Cardiac muscle cell (in vitro differentiated cells and primary cell): ENCODE data around the gene HEYL. TPM values are rescaled to one million over a fixed set of nuclear protein-coding genes. Genes with fewer than 3 reads are reported as not detected.
A peak's percentile ranks its signal among the peaks of the same experiment; 100 is the strongest.
"Not testable (repeated sequence)": the region's sequence is repeated elsewhere in the genome, so short reads cannot be mapped to it uniquely, and the experiment has no call there.

Source experiments
- DNase-seq, 2 donors: peaks; one replicate each; pipeline versions ENCODE4 v3.0.0 to v3.0.0-alpha.2; 2010 to 2017; ENCODE audit warnings: low read depth in 1 of 2, low spot score in 1 of 2
- H3K27ac ChIP-seq: fragments of 200-600 bp; sonication (generic); 2 replicates; pipeline ENCODE4 v1.5.1; 2016
- H3K27me3 ChIP-seq: fragments of 200-600 bp; sonication (generic); 2 replicates; pipeline ENCODE4 v1.6.0; 2016; ENCODE audit warnings: control low read depth
- H3K36me3 ChIP-seq: fragments of 200-600 bp; sonication (generic); 2 replicates; pipeline ENCODE4 v1.5.1; 2016; ENCODE audit warnings: control low read depth
- H3K4me1 ChIP-seq: fragments of 200-600 bp; sonication (generic); 2 replicates; pipeline ENCODE4 v1.8.1; 2017; ENCODE audit warnings: low read depth, mild to moderate bottlenecking, mixed run types
- H3K4me3 ChIP-seq: fragments of 200-600 bp; sonication (generic); 2 replicates; pipeline ENCODE4 v1.5.1; 2016; ENCODE audit warnings: mild to moderate bottlenecking
- H3K9me3 ChIP-seq: fragments of 200-600 bp; sonication (generic); 2 replicates; pipeline ENCODE4 v1.5.1; 2017; ENCODE audit warnings: low read depth, mild to moderate bottlenecking, control low read depth
- CTCF ChIP-seq: IDR thresholded peaks from 2 replicates; pipeline ENCODE4 v1.5.1; 2012; ENCODE audit warnings: low read depth, mild to moderate bottlenecking, low read length
- polyA plus RNA-seq: library from polyadenylated mRNA; unstranded; fragments of >200 nt; fragmentation: Nextera tagmentation; extraction: Ambion mirVana; gene quantifications from 2 replicates; pipeline ENCODE4 v1.2.1, GENCODE V29; 2016
- total RNA-seq: library from RNA; depleted of rRNA; stranded (reverse); fragments of >200 nt; gene quantifications from 2 replicates; pipeline ENCODE4 v1.2.3, GENCODE V29; 2016

Gene HEYL
- total and polyA plus RNA-seq, 2 experiments from 2014 or later: 0.71 to 1.0 TPM

- DNase-seq: no peak
Observed at GRCh38 chr1:39613250-39613649, 26.2 kb downstream of the HEYL start.

DNA sequence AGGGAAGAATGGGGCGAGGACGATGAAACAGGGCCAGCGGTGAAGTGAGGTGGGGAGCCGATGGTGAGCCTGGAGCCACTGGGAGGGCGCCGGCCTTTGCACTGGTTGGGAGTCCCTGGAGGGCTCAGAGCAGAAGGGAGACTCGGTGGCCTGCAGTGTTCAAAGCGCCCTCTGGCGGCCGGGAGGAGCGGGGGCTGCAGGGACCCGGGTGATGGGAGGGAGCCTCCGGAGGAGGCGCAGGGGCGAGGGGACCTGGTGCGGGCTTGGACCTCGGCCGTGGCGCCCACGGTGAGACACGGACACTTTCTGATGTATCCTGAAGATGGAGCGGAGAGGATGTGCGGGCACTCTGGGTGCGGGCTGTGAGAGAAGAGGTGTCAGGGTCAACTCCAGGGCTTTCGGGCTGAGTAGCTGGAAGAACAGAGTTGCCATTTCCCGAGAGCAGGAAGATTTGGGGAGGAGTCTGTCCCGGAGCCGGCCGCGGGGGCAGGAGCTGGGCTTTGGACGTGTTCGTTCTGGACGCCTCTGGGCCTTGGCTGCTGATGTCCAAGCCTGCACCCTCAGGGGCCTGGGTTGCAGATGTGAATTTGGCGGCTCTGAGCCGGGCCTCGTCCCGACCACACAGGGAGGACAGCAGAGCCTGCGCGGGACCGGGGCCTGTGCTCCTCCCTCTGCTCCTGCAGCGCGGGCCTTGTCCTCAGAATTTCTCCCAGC lies 29.7 kb downstream of the HEYL start:
- H3K4me3 ChIP-seq: no peak overlapping the region
- H3K9me3 ChIP-seq: no peaks in the 10 kb centered on the region

More at GRCh38 chr1:39613250-39613649, 26.2 kb downstream of the HEYL start:
- H3K36me3 ChIP-seq: no peaks in the 10 kb centered on the region
- H3K4me1 ChIP-seq: no peaks in the 10 kb centered on the region
- no peaks in the 10 kb centered on the region for H3K9me3 ChIP-seq
- no peak for TF ChIP-seq CTCF
- H3K4me3 ChIP-seq: no peak overlapping the region
- H3K27me3 ChIP-seq: peaks cover 13% of the 10 kb centered on the region
- H3K27ac ChIP-seq: no peak overlapping the region

DNA sequence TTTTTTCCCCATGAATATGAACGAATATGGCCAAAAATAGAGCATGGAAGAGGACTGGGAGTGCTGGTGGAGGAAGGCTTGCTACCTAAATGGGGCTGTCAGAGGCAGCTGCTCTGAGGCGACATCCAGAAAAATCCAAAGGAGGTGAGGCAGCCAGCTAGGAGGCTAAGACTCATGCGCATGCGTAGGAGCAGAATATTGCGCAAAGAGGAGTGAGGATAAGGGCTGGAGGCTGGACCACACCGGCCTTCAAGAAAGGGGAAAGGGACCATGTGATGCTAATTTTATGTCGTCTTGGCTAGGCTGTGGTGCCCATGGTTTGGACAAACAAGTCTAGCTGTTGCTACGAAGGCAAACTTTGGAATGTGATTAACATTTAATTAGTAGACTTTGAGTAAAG lies 30.5 kb downstream of the HEYL start:
- no peak for DNase-seq
- Histone ChIP-seq H3K4me3 (no peak overlapping the region), H3K27me3 (peaks cover 26% of the 10 kb centered on the region), H3K27ac (no peak overlapping the region), H3K36me3 (no peaks in the 10 kb centered on the region), H3K4me1 (no peaks in the 10 kb centered on the region), H3K9me3 (no peaks in the 10 kb centered on the region)
- TF ChIP-seq CTCF: no peak

More for the DNA sequence above, 29.7 kb downstream of the HEYL start:
- Histone ChIP-seq H3K27ac (no peak overlapping the region), H3K36me3 (no peaks in the 10 kb centered on the region), H3K27me3 (peaks cover 17% of the 10 kb centered on the region), H3K4me1 (no peaks in the 10 kb centered on the region)
- peak; percentile 51 to 67 for DNase-seq
- TF ChIP-seq CTCF: peak; percentile 81

DNA sequence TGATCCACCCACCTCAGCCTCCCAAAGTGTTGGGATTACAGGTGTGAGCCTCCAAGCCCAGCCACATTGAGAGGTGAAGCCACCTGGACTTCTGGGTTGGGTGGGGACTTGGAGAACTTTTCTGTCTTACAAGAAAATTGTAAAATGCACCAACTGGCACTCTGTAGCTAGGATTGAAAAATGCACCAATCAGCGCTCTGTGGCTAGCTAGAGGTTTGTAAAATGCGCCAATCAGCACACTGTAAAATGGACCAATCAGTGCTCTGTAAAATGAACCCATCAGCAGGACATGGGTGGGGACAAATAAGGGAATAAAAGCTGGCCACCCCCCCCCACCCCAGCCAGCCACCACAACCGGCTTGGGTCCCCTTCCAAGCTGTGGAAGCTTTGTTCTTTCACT lies 35.8 kb downstream of the HEYL start:
- not testable (repeated sequence) for H3K4me1 ChIP-seq, DNase-seq, H3K36me3 ChIP-seq, H3K9me3 ChIP-seq, H3K27ac ChIP-seq, H3K4me3 ChIP-seq
- peaks cover 53% of the 10 kb centered on the region for H3K27me3 ChIP-seq

DNA sequence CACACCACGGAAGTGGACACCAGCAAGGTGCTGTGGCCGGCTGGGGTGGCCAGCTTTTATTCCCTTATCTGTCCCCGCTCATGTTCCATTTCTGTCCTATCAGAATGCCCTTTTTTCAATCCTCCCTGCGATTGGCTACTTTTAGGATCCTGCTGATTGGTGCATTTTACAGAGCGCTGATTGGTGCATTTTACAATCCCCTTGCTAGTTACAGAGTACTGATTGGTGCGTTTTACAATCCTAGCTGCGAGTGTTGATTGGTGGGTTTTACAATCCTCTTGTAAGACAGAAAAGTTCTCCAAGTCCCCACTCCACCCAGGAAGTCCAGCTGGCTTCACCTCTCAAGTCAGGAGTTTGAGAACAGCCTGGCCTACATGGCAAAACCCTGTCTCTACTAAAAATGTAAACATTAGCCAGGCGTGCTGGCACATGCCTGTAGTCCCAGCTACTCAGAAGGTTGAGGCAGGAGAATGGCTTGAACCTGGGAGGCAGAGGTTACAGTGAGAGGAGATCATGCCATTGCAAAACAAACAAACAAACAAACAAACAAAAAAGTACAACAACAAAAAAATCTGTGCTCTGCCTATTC lies 37.7 kb downstream of the HEYL start:
- peaks cover 65% of the 10 kb centered on the region for H3K27me3 ChIP-seq
- H3K4me1 ChIP-seq, H3K36me3 ChIP-seq, DNase-seq, H3K4me3 ChIP-seq, H3K27ac ChIP-seq, H3K9me3 ChIP-seq: not testable (repeated sequence)

- no peaks in the 10 kb centered on the region for H3K4me1 ChIP-seq
- no peak for TF ChIP-seq CTCF
- peaks cover 78% of the 10 kb centered on the region for H3K27me3 ChIP-seq
Observed at GRCh38 chr1:39596163-39596562, 43.3 kb downstream of the HEYL start.

More at GRCh38 chr1:39596163-39596562, 43.3 kb downstream of the HEYL start:
- DNase-seq: no peak
- H3K4me3 ChIP-seq: no peak overlapping the region
- H3K27ac ChIP-seq: no peak overlapping the region
- no peaks in the 10 kb centered on the region for H3K36me3 ChIP-seq
- no peaks in the 10 kb centered on the region for H3K9me3 ChIP-seq
